ENCODE measurements around the gene TSFM. TPM values are rescaled to one million over a fixed set of nuclear protein-coding genes. Genes with fewer than 3 reads are reported as not detected.

TSFM gene
- total and polyA plus RNA-seq, 9 donors, result 24.2 to 38.6 (median 28.8) TPM

GRCh38 chr12:57755194-57755453 lies 27.5 kb upstream of the TSFM start:
- no CpG with 5 or more reads among the region's 34 CpGs for WGBS (ENCODE audit: insufficient coverage)
- peaks cover 32% of the 10 kb centered on the region for H3K4me1 ChIP-seq (ENCODE audit: control insufficient read depth, insufficient read depth, low read length)
- no peak overlapping the region for H3K27ac ChIP-seq (ENCODE audit: low read length)
- H3K27me3 ChIP-seq (ENCODE audit: control insufficient read depth, insufficient read depth, low read length), result peaks cover 14% of the 10 kb centered on the region
- DNase-seq, result no peak
- peak overlapping the region; percentile 45 for H3K4me3 ChIP-seq (ENCODE audit: low read length)
- H3K9me3 ChIP-seq (replicated peaks; ENCODE audit: control insufficient read depth, low read depth, low read length), result no peaks in the 10 kb centered on the region
- peaks cover 29% of the 10 kb centered on the region for H3K36me3 ChIP-seq (ENCODE audit: control insufficient read depth, insufficient read depth, low read length)

- Histone ChIP-seq H3K4me3 (ENCODE audit: low read length) (peak overlapping the region; percentile 45), H3K4me1 (ENCODE audit: control insufficient read depth, insufficient read depth, low read length) (peaks cover 31% of the 10 kb centered on the region), H3K27ac (ENCODE audit: low read length) (no peak overlapping the region), H3K27me3 (ENCODE audit: control insufficient read depth, insufficient read depth, low read length) (peaks cover 14% of the 10 kb centered on the region), H3K36me3 (ENCODE audit: control insufficient read depth, insufficient read depth, low read length) (peaks cover 23% of the 10 kb centered on the region), H3K9me3 (replicated peaks; ENCODE audit: control insufficient read depth, low read depth, low read length) (no peaks in the 10 kb centered on the region)
- WGBS (ENCODE audit: insufficient coverage), result under 1% methylated on average over 59 of the region's 76 CpGs
- DNase-seq, result peak; percentile 49
Measured at GRCh38 chr12:57755454-57756372, 26.9 kb upstream of the TSFM start.

GRCh38 chr12:57756406-57757341 lies 25.9 kb upstream of the TSFM start:
- 15% methylated on average over 9 of the region's 22 CpGs for WGBS (ENCODE audit: insufficient coverage)
- Histone ChIP-seq H3K9me3 (replicated peaks; ENCODE audit: control insufficient read depth, low read depth, low read length) (no peaks in the 10 kb centered on the region), H3K36me3 (ENCODE audit: control insufficient read depth, insufficient read depth, low read length) (peaks cover 17% of the 10 kb centered on the region), H3K27me3 (ENCODE audit: control insufficient read depth, insufficient read depth, low read length) (peaks cover 14% of the 10 kb centered on the region), H3K4me1 (ENCODE audit: control insufficient read depth, insufficient read depth, low read length) (peaks cover 21% of the 10 kb centered on the region), H3K27ac (ENCODE audit: low read length) (no peak overlapping the region), H3K4me3 (ENCODE audit: low read length) (no peak overlapping the region)
- no peak for DNase-seq

- 86% methylated on average over 3 of the region's 4 CpGs for WGBS (ENCODE audit: insufficient coverage)
- H3K27ac ChIP-seq (ENCODE audit: low read length), result no peak overlapping the region
- H3K4me3 ChIP-seq (ENCODE audit: low read length), result no peak overlapping the region
- DNase-seq, result no peak
- peaks cover 15% of the 10 kb centered on the region for H3K27me3 ChIP-seq (ENCODE audit: control insufficient read depth, insufficient read depth, low read length)
- H3K9me3 ChIP-seq (replicated peaks; ENCODE audit: control insufficient read depth, low read depth, low read length), result no peaks in the 10 kb centered on the region
- H3K4me1 ChIP-seq (ENCODE audit: control insufficient read depth, insufficient read depth, low read length), result peaks cover 17% of the 10 kb centered on the region
- peaks cover 17% of the 10 kb centered on the region for H3K36me3 ChIP-seq (ENCODE audit: control insufficient read depth, insufficient read depth, low read length)
Measured at GRCh38 chr12:57757771-57758170, 24.8 kb upstream of the TSFM start.

- no peak overlapping the region for H3K27ac ChIP-seq (ENCODE audit: low read length)
- H3K9me3 ChIP-seq (replicated peaks; ENCODE audit: control insufficient read depth, low read depth, low read length), result no peaks in the 10 kb centered on the region
- DNase-seq, result no peak
- H3K36me3 ChIP-seq (ENCODE audit: control insufficient read depth, insufficient read depth, low read length), result peaks cover 17% of the 10 kb centered on the region
- peaks cover 25% of the 10 kb centered on the region for H3K27me3 ChIP-seq (ENCODE audit: control insufficient read depth, insufficient read depth, low read length)
- peaks cover 15% of the 10 kb centered on the region for H3K4me1 ChIP-seq (ENCODE audit: control insufficient read depth, insufficient read depth, low read length)
- H3K4me3 ChIP-seq (ENCODE audit: low read length), result no peak overlapping the region
- 87% methylated on average over 20 of the region's 25 CpGs for WGBS (ENCODE audit: insufficient coverage)
Measured at GRCh38 chr12:57758552-57759359, 23.8 kb upstream of the TSFM start.

GRCh38 chr12:57759360-57759980 lies 23.1 kb upstream of the TSFM start:
- Histone ChIP-seq H3K27ac (ENCODE audit: low read length) (no peak overlapping the region), H3K36me3 (ENCODE audit: control insufficient read depth, insufficient read depth, low read length) (peaks cover 17% of the 10 kb centered on the region), H3K4me3 (ENCODE audit: low read length) (no peak overlapping the region), H3K9me3 (replicated peaks; ENCODE audit: control insufficient read depth, low read depth, low read length) (no peaks in the 10 kb centered on the region), H3K4me1 (ENCODE audit: control insufficient read depth, insufficient read depth, low read length) (peaks cover 12% of the 10 kb centered on the region), H3K27me3 (ENCODE audit: control insufficient read depth, insufficient read depth, low read length) (peaks cover 30% of the 10 kb centered on the region)
- WGBS (ENCODE audit: insufficient coverage), result 31% methylated on average over 3 of the region's 3 CpGs
- DNase-seq, result no peak

- H3K27ac ChIP-seq (ENCODE audit: low read length), result no peak overlapping the region
- H3K4me3 ChIP-seq (ENCODE audit: low read length), result no peak overlapping the region
- H3K27me3 ChIP-seq (ENCODE audit: control insufficient read depth, insufficient read depth, low read length), result peaks cover 37% of the 10 kb centered on the region
- WGBS (ENCODE audit: insufficient coverage), result no CpG with 5 or more reads among the region's 3 CpGs
- peaks cover 17% of the 10 kb centered on the region for H3K36me3 ChIP-seq (ENCODE audit: control insufficient read depth, insufficient read depth, low read length)
- H3K9me3 ChIP-seq (replicated peaks; ENCODE audit: control insufficient read depth, low read depth, low read length), result no peaks in the 10 kb centered on the region
- peaks cover 19% of the 10 kb centered on the region for H3K4me1 ChIP-seq (ENCODE audit: control insufficient read depth, insufficient read depth, low read length)
- no peak for DNase-seq
Measured at GRCh38 chr12:57760347-57760982, 22.1 kb upstream of the TSFM start.

- 73% methylated on average over 1 of the region's 4 CpGs for WGBS (ENCODE audit: insufficient coverage)
- H3K27me3 ChIP-seq (ENCODE audit: control insufficient read depth, insufficient read depth, low read length), result peaks cover 41% of the 10 kb centered on the region
Measured at GRCh38 chr12:57761391-57761998, 21.1 kb upstream of the TSFM start.

GRCh38 chr12:57762463-57762862 lies 20.1 kb upstream of the TSFM start:
- no peak overlapping the region for H3K27ac ChIP-seq (ENCODE audit: low read length)
- H3K9me3 ChIP-seq (replicated peaks; ENCODE audit: control insufficient read depth, low read depth, low read length), result no peaks in the 10 kb centered on the region
- H3K4me3 ChIP-seq (ENCODE audit: low read length), result no peak overlapping the region
- H3K4me1 ChIP-seq (ENCODE audit: control insufficient read depth, insufficient read depth, low read length), result peaks cover 26% of the 10 kb centered on the region
- WGBS (ENCODE audit: insufficient coverage), result 86% methylated on average over 2 of the region's 2 CpGs
- DNase-seq, result no peak
- peaks cover 17% of the 10 kb centered on the region for H3K36me3 ChIP-seq (ENCODE audit: control insufficient read depth, insufficient read depth, low read length)
- H3K27me3 ChIP-seq (ENCODE audit: control insufficient read depth, insufficient read depth, low read length), result peaks cover 47% of the 10 kb centered on the region

More at GRCh38 chr12:57761391-57761998, 21.1 kb upstream of the TSFM start:
- H3K27ac ChIP-seq (ENCODE audit: low read length), result no peak overlapping the region
- H3K9me3 ChIP-seq (replicated peaks; ENCODE audit: control insufficient read depth, low read depth, low read length), result no peaks in the 10 kb centered on the region
- H3K4me3 ChIP-seq (ENCODE audit: low read length), result no peak overlapping the region
- peaks cover 17% of the 10 kb centered on the region for H3K36me3 ChIP-seq (ENCODE audit: control insufficient read depth, insufficient read depth, low read length)
- DNase-seq, result no peak
- H3K4me1 ChIP-seq (ENCODE audit: control insufficient read depth, insufficient read depth, low read length), result peaks cover 23% of the 10 kb centered on the region
